Heart left ventricle (tissue), 13 donors: ENCODE data around the gene RASSF1.

ENCODE experiments used
- POLR2A ChIP-seq, 2 donors: fragments of 450-650 bp; IDR thresholded peaks; one replicate each; pipeline ENCODE4 v1.6.1; 2017; ENCODE audit warnings: antibody characterized with exemption in 2 of 2, mild to moderate bottlenecking in 2 of 2, moderate library complexity in 2 of 2
- TF ChIP-seq, protein P1 (sequence below), 12 donors: fragments of 200-600 bp; sonication (generic) in 4 of 12; IDR thresholded peaks; one replicate each; pipeline versions ENCODE4 v1.5.0 to v1.8.0; 2018 to 2022; ENCODE audit warnings: antibody characterized with exemption in 12 of 12, mild to moderate bottlenecking in 5 of 12
- donor health status: ischemic (EF 13 %, LVEDD 7.1; RV severe dilation, severe dysfunction).
- donor health status: DM: no; HTN: yes; CAD: no.
- donor health status: DM: no; HTN: no; CAD: no.
- donor health status: ischemic (EF 25% LVEDD 6.9; RV normal size, moderate dysfunction).
- donor health status: ischemic (EF 25% LVEDD 5.7; RV mildly dilated, moderate dysfunction).
- donor health status: ischemic (EF 35%, LVEDD 5.7; RV mildly dilated, moderate dysfunction).
- donor health status: nonischemic (EF 11% LVEDD 7.7; RV severe dilation, severe dysfunction).
- donor health status: DM: yes; HTN: yes; CAD: no.
- donor health status: PGD.
- donor health status: ischemic (EF 29% LVEDD 5.4; RV normal size, mild dysfunction).
- donor health status: nonischemic (EF 23%, LVEDD 6.1; RV moderate dilation, normal function).

DNA sequence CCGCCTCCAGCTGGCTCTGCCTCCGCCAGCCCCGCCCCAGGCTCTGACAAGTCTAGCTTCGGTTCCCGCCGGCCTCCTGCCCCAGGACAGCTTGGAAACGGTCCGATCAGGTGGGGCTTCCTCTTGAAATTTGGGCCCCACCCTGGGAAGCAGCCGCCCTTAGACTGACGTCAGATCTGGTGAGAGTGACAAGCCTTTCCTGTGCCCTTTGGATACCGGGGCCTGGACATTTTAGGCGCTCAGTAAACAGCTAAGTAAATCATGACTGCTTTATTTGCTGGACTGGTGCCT lies 41.1 kb downstream of the RASSF1 start:
- TF ChIP-seq, protein P1, sequence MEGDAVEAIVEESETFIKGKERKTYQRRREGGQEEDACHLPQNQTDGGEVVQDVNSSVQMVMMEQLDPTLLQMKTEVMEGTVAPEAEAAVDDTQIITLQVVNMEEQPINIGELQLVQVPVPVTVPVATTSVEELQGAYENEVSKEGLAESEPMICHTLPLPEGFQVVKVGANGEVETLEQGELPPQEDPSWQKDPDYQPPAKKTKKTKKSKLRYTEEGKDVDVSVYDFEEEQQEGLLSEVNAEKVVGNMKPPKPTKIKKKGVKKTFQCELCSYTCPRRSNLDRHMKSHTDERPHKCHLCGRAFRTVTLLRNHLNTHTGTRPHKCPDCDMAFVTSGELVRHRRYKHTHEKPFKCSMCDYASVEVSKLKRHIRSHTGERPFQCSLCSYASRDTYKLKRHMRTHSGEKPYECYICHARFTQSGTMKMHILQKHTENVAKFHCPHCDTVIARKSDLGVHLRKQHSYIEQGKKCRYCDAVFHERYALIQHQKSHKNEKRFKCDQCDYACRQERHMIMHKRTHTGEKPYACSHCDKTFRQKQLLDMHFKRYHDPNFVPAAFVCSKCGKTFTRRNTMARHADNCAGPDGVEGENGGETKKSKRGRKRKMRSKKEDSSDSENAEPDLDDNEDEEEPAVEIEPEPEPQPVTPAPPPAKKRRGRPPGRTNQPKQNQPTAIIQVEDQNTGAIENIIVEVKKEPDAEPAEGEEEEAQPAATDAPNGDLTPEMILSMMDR (IDR thresholded peaks at IDR 0.05) = no peak
- TF ChIP-seq POLR2A (IDR thresholded peaks at IDR 0.05) = no peak
